ENCODE measurements around the gene COQ5.

Gene COQ5

GRCh38 chr12:120571299-120571698 lies 42.3 kb upstream of the COQ5 start:
- H3K27ac ChIP-seq (ENCODE audit: low read depth, low read length), result no peak overlapping the region
- H3F3A ChIP-seq (ENCODE audit: control insufficient read depth, insufficient read depth), result peaks cover 3% of the 10 kb centered on the region
- no peaks in the 10 kb centered on the region for H3K79me2 ChIP-seq (ENCODE audit: control insufficient read depth, low read length)
- H3K36me3 ChIP-seq (ENCODE audit: control insufficient read depth, low read length), result peaks cover 85% of the 10 kb centered on the region
- no peak overlapping the region for H3K4me2 ChIP-seq (ENCODE audit: low read length)
- no peaks in the 10 kb centered on the region for H3K4me1 ChIP-seq (ENCODE audit: control insufficient read depth, low read length)
- no peaks in the 10 kb centered on the region for H3K9me2 ChIP-seq (replicated peaks; ENCODE audit: control insufficient read depth, low read length)
- no peak overlapping the region for H3K4me3 ChIP-seq (ENCODE audit: low read length)
- H4K20me1 ChIP-seq (ENCODE audit: control insufficient read depth, insufficient read depth, low read depth, low read length), result no peaks in the 10 kb centered on the region
- no peaks in the 10 kb centered on the region for H3K9me3 ChIP-seq (ENCODE audit: control insufficient read depth, insufficient read depth, low read length)
- TF ChIP-seq EZH2phosphoT487 (IDR thresholded peaks at IDR 0.05; ENCODE audit: borderline replicate concordance, low read length) (no peak), CTCF (IDR thresholded peaks at IDR 0.05; ENCODE audit: low read depth, low read length, poor library complexity, severe bottlenecking) (no peak)
- no peaks in the 10 kb centered on the region for H3K27me3 ChIP-seq (ENCODE audit: control insufficient read depth, low read length)

GRCh38 chr12:120563495-120563894 lies 34.5 kb upstream of the COQ5 start:
- Histone ChIP-seq H3K79me2 (ENCODE audit: control insufficient read depth, low read length) (peaks cover 2% of the 10 kb centered on the region; the same call in 1 of the 2 replicates), H3K27ac (ENCODE audit: low read depth, low read length) (no peak overlapping the region), H3F3A (ENCODE audit: control insufficient read depth, insufficient read depth) (no peaks in the 10 kb centered on the region), H3K9me2 (replicated peaks; ENCODE audit: control insufficient read depth, low read length) (no peaks in the 10 kb centered on the region), H3K36me3 (ENCODE audit: control insufficient read depth, low read length) (peaks cover 80% of the 10 kb centered on the region), H3K9me3 (ENCODE audit: control insufficient read depth, insufficient read depth, low read length) (no peaks in the 10 kb centered on the region), H3K4me1 (ENCODE audit: control insufficient read depth, low read length) (no peaks in the 10 kb centered on the region), H4K20me1 (ENCODE audit: control insufficient read depth, insufficient read depth, low read depth, low read length) (no peaks in the 10 kb centered on the region), H3K27me3 (ENCODE audit: control insufficient read depth, low read length) (no peaks in the 10 kb centered on the region), H3K4me3 (ENCODE audit: low read length) (no peak overlapping the region), H3K4me2 (ENCODE audit: low read length) (no peak overlapping the region)
- TF ChIP-seq CTCF (IDR thresholded peaks at IDR 0.05; ENCODE audit: low read depth, low read length, poor library complexity, severe bottlenecking), result no peak
- no peak for TF ChIP-seq EZH2phosphoT487 (IDR thresholded peaks at IDR 0.05; ENCODE audit: borderline replicate concordance, low read length)

- H3K4me1 ChIP-seq (ENCODE audit: control insufficient read depth, low read length), result no peaks in the 10 kb centered on the region
- H3K79me2 ChIP-seq (ENCODE audit: control insufficient read depth, low read length), result peaks cover 2% of the 10 kb centered on the region; the same call in 1 of the 2 replicates
- no peak overlapping the region for H3K4me3 ChIP-seq (ENCODE audit: low read length)
- H3K36me3 ChIP-seq (ENCODE audit: control insufficient read depth, low read length), result peaks cover 77% of the 10 kb centered on the region
- H3K9me3 ChIP-seq (ENCODE audit: control insufficient read depth, insufficient read depth, low read length), result no peaks in the 10 kb centered on the region
- H3K27ac ChIP-seq (ENCODE audit: low read depth, low read length), result no peak overlapping the region
- no peaks in the 10 kb centered on the region for H3K9me2 ChIP-seq (replicated peaks; ENCODE audit: control insufficient read depth, low read length)
- no peaks in the 10 kb centered on the region for H3K27me3 ChIP-seq (ENCODE audit: control insufficient read depth, low read length)
- H4K20me1 ChIP-seq (ENCODE audit: control insufficient read depth, insufficient read depth, low read depth, low read length), result no peaks in the 10 kb centered on the region
- no peak overlapping the region for H3K4me2 ChIP-seq (ENCODE audit: low read length)
- H3F3A ChIP-seq (ENCODE audit: control insufficient read depth, insufficient read depth), result no peaks in the 10 kb centered on the region
- TF ChIP-seq CTCF (IDR thresholded peaks at IDR 0.05; ENCODE audit: low read depth, low read length, poor library complexity, severe bottlenecking) (no peak), EZH2phosphoT487 (IDR thresholded peaks at IDR 0.05; ENCODE audit: borderline replicate concordance, low read length) (no peak)
Observed at GRCh38 chr12:120562906-120563305, 33.9 kb upstream of the COQ5 start.
